GM19395 (cell line): ENCODE measurements around the gene ADGRG1.

Experiments
- ATAC-seq: cut with Tn5 transposase; IDR thresholded peaks from one replicate; pipeline ENCODE4 v1.9.1; 2021; ENCODE audit warnings: mild to moderate bottlenecking, moderate library complexity; ENCODE audit not compliant: unreplicated experiment

The ADGRG1 gene

DNA sequence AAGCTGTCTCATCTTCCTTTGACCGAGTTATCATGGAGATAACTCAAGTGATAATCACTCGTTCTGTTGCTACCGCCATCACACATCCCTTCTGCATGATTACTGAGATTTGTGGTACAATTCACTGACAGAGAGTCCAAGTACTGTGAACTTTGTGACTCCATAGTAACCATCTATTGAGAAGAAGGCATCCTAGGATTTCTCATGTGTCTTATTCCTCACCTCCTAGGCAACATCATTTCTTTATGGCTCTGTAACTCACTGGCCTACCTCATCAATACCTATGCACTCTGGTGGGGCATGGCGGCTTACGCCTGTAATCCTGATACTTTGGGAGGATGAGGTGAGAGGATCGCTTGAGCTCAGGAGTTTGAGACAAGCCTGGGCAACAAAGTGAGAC lies 85.6 kb downstream of the ADGRG1 start:
- no peak for ATAC-seq
